ENCODE results near the gene NIP7. TPM values are rescaled to one million over a fixed set of nuclear protein-coding genes. Genes with fewer than 3 reads are reported as not detected.

NIP7 gene
- total RNA-seq, 4 donors from 2014 or later = 1.8 to 17.3 (median 8.9) TPM

DNA sequence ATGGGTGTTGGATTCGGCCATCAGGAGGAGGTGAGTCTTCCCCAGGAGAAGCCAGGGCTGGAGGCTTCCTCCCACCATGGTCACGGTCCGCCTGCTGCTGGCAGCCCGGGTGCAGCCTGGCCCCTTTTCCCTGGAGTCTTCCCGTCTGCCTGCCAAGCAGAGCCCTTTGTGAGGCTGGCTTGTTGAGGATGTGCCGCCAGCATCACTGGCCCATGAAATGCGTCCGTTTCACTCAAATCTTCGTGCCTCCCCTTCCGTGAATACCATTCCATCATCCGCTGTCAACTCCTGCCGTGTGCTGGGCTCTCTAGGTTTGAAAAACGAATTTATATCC, 18.9 kb upstream of the NIP7 start:
- Histone ChIP-seq H3K9me3 (no peaks in the 10 kb centered on the region), H3K4me1 (peaks cover 0 to 11% (median 3%) of the 10 kb centered on the region in 4 donors), H3K27ac (no peak overlapping the region), H3K36me3 (peaks cover 0 to 64% (median 36%) of the 10 kb centered on the region in 4 donors), H3K27me3 (no peaks in the 10 kb centered on the region), H3K4me3 (no peak overlapping the region)
- DNase-seq = no peak
- intact Hi-C loops (cut with DNase I; ENCODE audit: low total_unique reads) = no loop called here
- in situ Hi-C loops (cut with MboI; ENCODE audit: low pct_ligation_motif_present in 1 of 4, low pct_unique_long_range_greater_than_20kb in 1 of 4, low sequenced_read_pairs in 3 of 4) = no loop called here
- WGBS, 2 donors (ENCODE audit: low coverage in 1 of 2) = 88% methylated on average over 13 of the region's 13 CpGs; no CpG with 5 or more reads in 1 of the 2 donors
- TF ChIP-seq EP300 (IDR thresholded peaks at IDR 0.05; ENCODE audit: low read depth) (no peak), POLR2A (IDR thresholded peaks at IDR 0.05) (no peak), POLR2AphosphoS5 (IDR thresholded peaks at IDR 0.05) (no peak)
- TF ChIP-seq, protein P1, sequence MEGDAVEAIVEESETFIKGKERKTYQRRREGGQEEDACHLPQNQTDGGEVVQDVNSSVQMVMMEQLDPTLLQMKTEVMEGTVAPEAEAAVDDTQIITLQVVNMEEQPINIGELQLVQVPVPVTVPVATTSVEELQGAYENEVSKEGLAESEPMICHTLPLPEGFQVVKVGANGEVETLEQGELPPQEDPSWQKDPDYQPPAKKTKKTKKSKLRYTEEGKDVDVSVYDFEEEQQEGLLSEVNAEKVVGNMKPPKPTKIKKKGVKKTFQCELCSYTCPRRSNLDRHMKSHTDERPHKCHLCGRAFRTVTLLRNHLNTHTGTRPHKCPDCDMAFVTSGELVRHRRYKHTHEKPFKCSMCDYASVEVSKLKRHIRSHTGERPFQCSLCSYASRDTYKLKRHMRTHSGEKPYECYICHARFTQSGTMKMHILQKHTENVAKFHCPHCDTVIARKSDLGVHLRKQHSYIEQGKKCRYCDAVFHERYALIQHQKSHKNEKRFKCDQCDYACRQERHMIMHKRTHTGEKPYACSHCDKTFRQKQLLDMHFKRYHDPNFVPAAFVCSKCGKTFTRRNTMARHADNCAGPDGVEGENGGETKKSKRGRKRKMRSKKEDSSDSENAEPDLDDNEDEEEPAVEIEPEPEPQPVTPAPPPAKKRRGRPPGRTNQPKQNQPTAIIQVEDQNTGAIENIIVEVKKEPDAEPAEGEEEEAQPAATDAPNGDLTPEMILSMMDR (IDR thresholded peaks at IDR 0.05) = no peak

- H3K4me3 ChIP-seq = no peak overlapping the region
- intact Hi-C loops (cut with DNase I; ENCODE audit: low total_unique reads) = no loop called here
- DNase-seq = no peak
- in situ Hi-C loops (cut with MboI; ENCODE audit: low pct_ligation_motif_present in 1 of 4, low pct_unique_long_range_greater_than_20kb in 1 of 4, low sequenced_read_pairs in 3 of 4) = no loop called here
- peaks cover 0 to 15% (median 6%) of the 10 kb centered on the region in 4 donors for H3K4me1 ChIP-seq
- WGBS, 2 donors (ENCODE audit: low coverage in 1 of 2) = 93% methylated on average over 22 of the region's 22 CpGs; no CpG with 5 or more reads in 1 of the 2 donors
- H3K9me3 ChIP-seq = no peaks in the 10 kb centered on the region
- peaks cover 0 to 62% (median 34%) of the 10 kb centered on the region in 4 donors for H3K36me3 ChIP-seq
- H3K27ac ChIP-seq = no peak overlapping the region
- no peak for TF ChIP-seq POLR2A (IDR thresholded peaks at IDR 0.05)
- TF ChIP-seq POLR2AphosphoS5 (IDR thresholded peaks at IDR 0.05) = no peak
- no peaks in the 10 kb centered on the region for H3K27me3 ChIP-seq
These were observed 18.5 kb upstream of the NIP7 start for GRCh38 chr16:69321080-69321479.

GRCh38 chr16:69322343-69322742, 17.2 kb upstream of the NIP7 start:
- H3K27ac ChIP-seq = no peak overlapping the region
- 92% methylated on average over 6 of the region's 7 CpGs; no CpG with 5 or more reads in 1 of the 2 donors for WGBS, 2 donors (ENCODE audit: low coverage in 1 of 2)

DNA sequence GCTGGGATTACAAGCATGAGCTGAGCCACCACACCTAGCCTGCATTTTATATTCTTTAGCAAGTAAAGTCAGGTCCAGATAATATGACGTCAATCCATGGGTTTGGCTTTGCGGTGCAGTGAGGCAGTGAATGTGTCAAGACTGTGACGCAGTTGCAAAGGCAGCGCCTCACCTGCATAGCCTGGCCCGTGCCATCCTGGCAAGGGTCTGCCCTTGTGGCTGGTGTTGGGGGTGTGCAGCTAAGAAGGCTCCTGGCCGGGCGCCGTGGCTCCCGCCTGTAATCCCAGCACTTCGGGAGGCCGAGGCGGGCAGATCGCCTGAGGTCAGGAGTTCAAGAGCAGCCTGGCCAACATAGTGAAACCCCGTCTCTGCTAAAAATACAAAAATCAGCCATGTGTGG, 16.2 kb upstream of the NIP7 start:
- no peak for DNase-seq
- peaks cover 0 to 49% (median 27%) of the 10 kb centered on the region in 4 donors for H3K36me3 ChIP-seq

More at GRCh38 chr16:69322343-69322742, 17.2 kb upstream of the NIP7 start:
- Histone ChIP-seq H3K4me1 (peaks cover 0 to 27% (median 18%) of the 10 kb centered on the region in 4 donors), H3K27me3 (no peaks in the 10 kb centered on the region), H3K4me3 (no peak overlapping the region), H3K36me3 (peaks cover 0 to 54% (median 30%) of the 10 kb centered on the region in 4 donors), H3K9me3 (no peaks in the 10 kb centered on the region)
- in situ Hi-C loops (cut with MboI; ENCODE audit: low pct_ligation_motif_present in 1 of 4, low pct_unique_long_range_greater_than_20kb in 1 of 4, low sequenced_read_pairs in 3 of 4) = no loop called here
- TF ChIP-seq, protein P1 (IDR thresholded peaks at IDR 0.05) = no peak
- no peak for TF ChIP-seq EP300 (IDR thresholded peaks at IDR 0.05; ENCODE audit: low read depth)
- no peak for TF ChIP-seq POLR2AphosphoS5 (IDR thresholded peaks at IDR 0.05)
- TF ChIP-seq POLR2A (IDR thresholded peaks at IDR 0.05) = no peak
- intact Hi-C loops (cut with DNase I; ENCODE audit: low total_unique reads) = no loop called here
- no peak for DNase-seq

More for the DNA sequence above, 16.2 kb upstream of the NIP7 start:
- H3K4me1 ChIP-seq = peaks cover 3 to 38% (median 29%) of the 10 kb centered on the region in 4 donors
- no peaks in the 10 kb centered on the region for H3K27me3 ChIP-seq
- no peak for TF ChIP-seq EP300 (IDR thresholded peaks at IDR 0.05; ENCODE audit: low read depth)
- TF ChIP-seq, protein P1 (IDR thresholded peaks at IDR 0.05) = no peak
- TF ChIP-seq POLR2AphosphoS5 (IDR thresholded peaks at IDR 0.05) = no peak
- TF ChIP-seq POLR2A (IDR thresholded peaks at IDR 0.05) = no peak
- no peak overlapping the region for H3K4me3 ChIP-seq
- 89% methylated on average over 14 of the region's 14 CpGs; no CpG with 5 or more reads in 1 of the 2 donors for WGBS, 2 donors (ENCODE audit: low coverage in 1 of 2)
- H3K9me3 ChIP-seq = no peaks in the 10 kb centered on the region
- in situ Hi-C loops (cut with MboI; ENCODE audit: low pct_ligation_motif_present in 1 of 4, low pct_unique_long_range_greater_than_20kb in 1 of 4, low sequenced_read_pairs in 3 of 4) = no loop called here
- intact Hi-C loops (cut with DNase I; ENCODE audit: low total_unique reads) = no loop called here
- H3K27ac ChIP-seq = no peak overlapping the region
